Panc1 (cell line): ENCODE measurements around the gene HSPA12A. TPM values are rescaled to one million over a fixed set of nuclear protein-coding genes. Genes with fewer than 3 reads are reported as not detected.

ENCODE experiments used
- ATAC-seq: fragments of 200-7000 bp; cut with Tn5 transposase; 2 replicates; pipeline ENCODE4 v1.9.1; 2020; ENCODE audit warnings: mild to moderate bottlenecking, moderate library complexity
- BruUV-seq: library from RNA; stranded (reverse); fragments of 400-500 nt; replicated peaks from 2 replicates; lab custom pipeline; 2021; lab: Mats Ljungman, UMichigan
- CTCF ChIA-PET: fragments of 300-600 bp; sonication (Branson Sonifier 250); formaldehyde crosslinking; loops from one replicate; lab custom pipeline; 2022; ENCODE audit warnings: antibody characterized with exemption; lab: Charles Lee
- POLR2A ChIA-PET: fragments of 300-600 bp; sonication (Branson Sonifier 250); formaldehyde crosslinking; loops from one replicate; lab custom pipeline; 2022; ENCODE audit warnings: antibody characterized with exemption; lab: Charles Lee
- DNase-seq: peaks from one replicate; pipeline ENCODE4 v3.0.0-alpha.2; 2010; ENCODE audit warnings: low read depth, low spot score
- H3K27ac ChIP-seq: 2 replicates; pipeline ENCODE4 v1.5.1; 2011; ENCODE audit warnings: mild to moderate bottlenecking, low read length, inconsistent platforms
- H3K27me3 ChIP-seq: fragments of 200-500 bp; sonication (Bioruptor generic); 2 replicates; pipeline ENCODE4 v1.6.0; 2014; ENCODE audit warnings: low read length, inconsistent platforms; ENCODE audit not compliant: control insufficient read depth, insufficient read depth
- H3K36me3 ChIP-seq: fragments of 200-500 bp; sonication (Bioruptor generic); 2 replicates; pipeline ENCODE4 v1.5.1; 2014; ENCODE audit warnings: inconsistent platforms, mild to moderate bottlenecking, low read length, moderate library complexity; ENCODE audit not compliant: control insufficient read depth, insufficient read depth
- H3K4me1 ChIP-seq: 2 replicates; pipeline ENCODE4 v1.5.1; 2011; ENCODE audit warnings: inconsistent platforms, mild to moderate bottlenecking, low read length, moderate library complexity; ENCODE audit not compliant: control insufficient read depth, insufficient read depth
- H3K4me3 ChIP-seq, 2 experiments: 2 replicates each; pipeline ENCODE4 v1.5.1; 2011 to 2012; ENCODE audit warnings: low read depth in 2 of 2, low read length in 2 of 2, mild to moderate bottlenecking in 2 of 2, inconsistent platforms in 1 of 2, moderate library complexity in 1 of 2
- H3K9me3 ChIP-seq: fragments of 200-500 bp; sonication (Bioruptor generic); 2 replicates; pipeline ENCODE4 v1.5.1; 2014; ENCODE audit warnings: low read depth, mild to moderate bottlenecking, inconsistent platforms, low read length, moderate library complexity; ENCODE audit not compliant: control insufficient read depth, insufficient read depth
- POLR2AphosphoS5 ChIP-seq: IDR thresholded peaks from 2 replicates; pipeline ENCODE4 v1.6.1; 2012; ENCODE audit warnings: mild to moderate bottlenecking, low read depth, low read length, moderate library complexity
- SIN3A ChIP-seq: IDR thresholded peaks from 2 replicates; pipeline ENCODE4 v1.6.1; 2012; ENCODE audit warnings: low read depth, mild to moderate bottlenecking, low read length, moderate library complexity, borderline replicate concordance; ENCODE audit not compliant: insufficient read depth
- TCF7L2 ChIP-seq: IDR thresholded peaks from 2 replicates; pipeline ENCODE4 v1.6.1; 2011; ENCODE audit warnings: mild to moderate bottlenecking, low read depth, low read length, inconsistent platforms
- in situ Hi-C: cut with HindIII; loops from 2 replicates; pipeline ENCODE4 v1.10.0; 2016; ENCODE audit warnings: low sequenced_read_pairs, low pct_unique_long_range_greater_than_20kb
- intact Hi-C: fragments of 100-400 bp; cut with micrococcal nuclease; formaldehyde crosslinking; loops from one replicate; pipeline ENCODE4 v1.10.0; 2022; ENCODE audit not compliant: unreplicated experiment
- total RNA-seq: library from RNA; stranded (reverse); gene quantifications from one replicate; pipeline ENCODE4 v1.2.1, GENCODE V29; 2021; ENCODE audit not compliant: unreplicated experiment
- TF ChIP-seq, protein P1 (sequence below), 2 experiments: IDR thresholded peaks; 2 replicates each; pipeline ENCODE4 v1.6.1; 2011 to 2012; ENCODE audit warnings: low read depth in 2 of 2, control low read depth in 1 of 2, low read length in 1 of 2, mild to moderate bottlenecking in 1 of 2, moderate library complexity in 1 of 2; ENCODE audit not compliant: insufficient read depth in 1 of 2
- TF ChIP-seq, protein P2 (sequence below): fragments of 450-650 bp; IDR thresholded peaks from 2 replicates; pipeline ENCODE4 v1.5.1; 2017; ENCODE audit warnings: mild to moderate bottlenecking

HSPA12A gene
- total RNA-seq, 1 experiment from 2014 or later: 7.7 TPM

DNA sequence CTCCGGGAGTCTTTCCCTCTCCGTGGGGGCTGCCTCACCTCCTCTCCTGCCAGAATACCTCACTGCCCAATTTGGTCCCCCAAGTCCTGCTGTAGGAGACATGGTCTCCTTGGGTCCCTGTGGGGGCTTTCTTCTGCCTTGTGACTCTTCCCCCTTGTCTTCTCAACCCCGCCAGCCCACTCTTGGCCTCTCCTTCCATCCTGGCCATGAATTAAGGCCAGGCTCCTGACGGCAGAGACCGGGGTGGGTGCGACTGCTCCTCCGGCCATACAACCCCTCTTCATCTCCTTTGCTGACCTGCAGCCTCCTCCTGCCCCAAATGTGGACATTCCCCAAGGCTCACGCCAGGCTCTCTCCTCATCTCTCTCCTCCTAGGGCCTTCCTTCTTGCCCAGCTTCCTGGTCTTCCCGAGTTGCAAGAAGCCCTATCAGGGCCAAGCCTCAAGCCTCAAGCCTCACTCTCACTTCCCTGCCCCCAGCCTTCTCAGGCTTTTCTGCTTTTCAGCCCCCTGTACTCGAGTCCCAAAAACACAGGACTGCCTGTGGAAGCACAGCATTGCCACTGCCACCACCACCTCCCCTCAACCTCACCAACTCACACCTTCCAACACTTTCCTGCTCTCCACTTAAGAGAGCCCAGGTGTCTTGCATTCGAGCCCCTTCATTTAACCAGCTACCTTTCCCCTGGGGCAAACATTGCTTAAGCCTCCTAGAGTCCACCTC is 120.3 kb downstream of the HSPA12A start:
- no peaks in the 10 kb centered on the region for H3K9me3 ChIP-seq
- in situ Hi-C loops: no loop called here
- H3K27ac ChIP-seq: no peak overlapping the region
- no peaks in the 10 kb centered on the region for H3K36me3 ChIP-seq
- no peak for ATAC-seq
- intact Hi-C loops: no loop called here
- no peak for DNase-seq
- no peaks in the 10 kb centered on the region for H3K4me1 ChIP-seq
- POLR2A ChIA-PET: no interaction called here
- no TSS peak for BruUV-seq
- H3K27me3 ChIP-seq: peaks cover 14% of the 10 kb centered on the region
- no peak overlapping the region for H3K4me3 ChIP-seq
- CTCF ChIA-PET: no interaction called here
- TF ChIP-seq TCF7L2 (no peak), POLR2AphosphoS5 (no peak)

DNA sequence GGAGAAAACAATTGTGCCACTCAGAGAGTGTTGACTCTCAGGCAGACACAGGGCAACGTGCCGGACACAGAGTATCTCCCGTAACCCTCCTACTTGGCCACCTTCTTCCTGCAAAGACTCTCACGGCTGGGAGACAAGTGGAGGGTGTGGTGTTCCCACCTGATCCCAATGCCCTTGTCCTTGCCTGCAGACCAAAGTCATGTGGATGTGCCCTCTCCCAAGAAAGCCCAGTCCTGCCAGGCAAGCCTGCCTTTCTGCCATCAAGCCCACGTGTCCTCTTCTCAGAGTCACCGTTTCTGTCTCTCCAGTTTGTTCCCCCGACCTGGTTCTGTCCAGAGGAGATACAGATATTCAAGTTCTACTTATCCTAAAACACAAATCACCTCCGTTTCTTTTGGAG is 120.9 kb downstream of the HSPA12A start:
- in situ Hi-C loops (no loop called here), intact Hi-C loops (no loop called here)
- CTCF ChIA-PET: no interaction called here
- Histone ChIP-seq H3K4me3 (no peak overlapping the region), H3K27ac (no peak overlapping the region), H3K27me3 (peaks cover 12% of the 10 kb centered on the region), H3K4me1 (no peaks in the 10 kb centered on the region), H3K9me3 (no peaks in the 10 kb centered on the region), H3K36me3 (no peaks in the 10 kb centered on the region)
- DNase-seq (no peak), ATAC-seq (no peak)
- TF ChIP-seq SIN3A (no peak), TCF7L2 (no peak), POLR2AphosphoS5 (no peak)
- TF ChIP-seq, protein P1, sequence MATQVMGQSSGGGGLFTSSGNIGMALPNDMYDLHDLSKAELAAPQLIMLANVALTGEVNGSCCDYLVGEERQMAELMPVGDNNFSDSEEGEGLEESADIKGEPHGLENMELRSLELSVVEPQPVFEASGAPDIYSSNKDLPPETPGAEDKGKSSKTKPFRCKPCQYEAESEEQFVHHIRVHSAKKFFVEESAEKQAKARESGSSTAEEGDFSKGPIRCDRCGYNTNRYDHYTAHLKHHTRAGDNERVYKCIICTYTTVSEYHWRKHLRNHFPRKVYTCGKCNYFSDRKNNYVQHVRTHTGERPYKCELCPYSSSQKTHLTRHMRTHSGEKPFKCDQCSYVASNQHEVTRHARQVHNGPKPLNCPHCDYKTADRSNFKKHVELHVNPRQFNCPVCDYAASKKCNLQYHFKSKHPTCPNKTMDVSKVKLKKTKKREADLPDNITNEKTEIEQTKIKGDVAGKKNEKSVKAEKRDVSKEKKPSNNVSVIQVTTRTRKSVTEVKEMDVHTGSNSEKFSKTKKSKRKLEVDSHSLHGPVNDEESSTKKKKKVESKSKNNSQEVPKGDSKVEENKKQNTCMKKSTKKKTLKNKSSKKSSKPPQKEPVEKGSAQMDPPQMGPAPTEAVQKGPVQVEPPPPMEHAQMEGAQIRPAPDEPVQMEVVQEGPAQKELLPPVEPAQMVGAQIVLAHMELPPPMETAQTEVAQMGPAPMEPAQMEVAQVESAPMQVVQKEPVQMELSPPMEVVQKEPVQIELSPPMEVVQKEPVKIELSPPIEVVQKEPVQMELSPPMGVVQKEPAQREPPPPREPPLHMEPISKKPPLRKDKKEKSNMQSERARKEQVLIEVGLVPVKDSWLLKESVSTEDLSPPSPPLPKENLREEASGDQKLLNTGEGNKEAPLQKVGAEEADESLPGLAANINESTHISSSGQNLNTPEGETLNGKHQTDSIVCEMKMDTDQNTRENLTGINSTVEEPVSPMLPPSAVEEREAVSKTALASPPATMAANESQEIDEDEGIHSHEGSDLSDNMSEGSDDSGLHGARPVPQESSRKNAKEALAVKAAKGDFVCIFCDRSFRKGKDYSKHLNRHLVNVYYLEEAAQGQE (IDR thresholded peaks at IDR 0.05; ENCODE audit: insufficient read depth in 1 of 2, low read depth in 2 of 2, low read length in 1 of 2): no peak
- TF ChIP-seq, protein P2, sequence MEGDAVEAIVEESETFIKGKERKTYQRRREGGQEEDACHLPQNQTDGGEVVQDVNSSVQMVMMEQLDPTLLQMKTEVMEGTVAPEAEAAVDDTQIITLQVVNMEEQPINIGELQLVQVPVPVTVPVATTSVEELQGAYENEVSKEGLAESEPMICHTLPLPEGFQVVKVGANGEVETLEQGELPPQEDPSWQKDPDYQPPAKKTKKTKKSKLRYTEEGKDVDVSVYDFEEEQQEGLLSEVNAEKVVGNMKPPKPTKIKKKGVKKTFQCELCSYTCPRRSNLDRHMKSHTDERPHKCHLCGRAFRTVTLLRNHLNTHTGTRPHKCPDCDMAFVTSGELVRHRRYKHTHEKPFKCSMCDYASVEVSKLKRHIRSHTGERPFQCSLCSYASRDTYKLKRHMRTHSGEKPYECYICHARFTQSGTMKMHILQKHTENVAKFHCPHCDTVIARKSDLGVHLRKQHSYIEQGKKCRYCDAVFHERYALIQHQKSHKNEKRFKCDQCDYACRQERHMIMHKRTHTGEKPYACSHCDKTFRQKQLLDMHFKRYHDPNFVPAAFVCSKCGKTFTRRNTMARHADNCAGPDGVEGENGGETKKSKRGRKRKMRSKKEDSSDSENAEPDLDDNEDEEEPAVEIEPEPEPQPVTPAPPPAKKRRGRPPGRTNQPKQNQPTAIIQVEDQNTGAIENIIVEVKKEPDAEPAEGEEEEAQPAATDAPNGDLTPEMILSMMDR: no peak
- POLR2A ChIA-PET: no interaction called here
- no TSS peak for BruUV-seq

Other genes starting within 250 kb of the HSPA12A start
- gene PNLIP, start 196.6 kb downstream of the HSPA12A start, total RNA-seq: 1.5 TPM
- 0.95 TPM for gene PNLIPRP1, start 151.6 kb downstream of the HSPA12A start, total RNA-seq
- gene PNLIPRP2, start 121.6 kb downstream of the HSPA12A start, total RNA-seq: 0.72 TPM
- gene ENO4, start 106.9 kb upstream of the HSPA12A start, total RNA-seq: 0.15 TPM